Colonic mucosa (tissue), 4 donors: ENCODE data around the gene RNF215. TPM values are rescaled to one million over a fixed set of nuclear protein-coding genes. Genes with fewer than 3 reads are reported as not detected.

Experiments used
- DNase-seq: peaks from one replicate; pipeline ENCODE4 v3.0.0-alpha.2; 2020
- H3K27ac ChIP-seq: fragments of 200-600 bp; one replicate; pipeline ENCODE4 v1.8.0; 2021
- H3K27me3 ChIP-seq: fragments of 200-600 bp; one replicate; pipeline ENCODE4 v1.8.0; 2021
- H3K36me3 ChIP-seq: fragments of 200-600 bp; one replicate; pipeline ENCODE4 v1.8.0; 2021
- H3K4me1 ChIP-seq: fragments of 200-600 bp; one replicate; pipeline ENCODE4 v1.8.0; 2021; ENCODE audit warnings: mild to moderate bottlenecking
- H3K4me3 ChIP-seq: fragments of 200-600 bp; one replicate; pipeline ENCODE4 v1.8.0; 2021
- H3K9ac ChIP-seq, 2 donors: one replicate each; pipeline ENCODE4 v1.7.0; 2013; ENCODE audit warnings: control low read depth in 2 of 2, low read depth in 2 of 2, low read length in 2 of 2
- H3K9me3 ChIP-seq: fragments of 200-600 bp; one replicate; pipeline ENCODE4 v1.8.0; 2021
- intact Hi-C: fragments of 100-400 bp; cut with DNase I; formaldehyde crosslinking; loops from one replicate; pipeline ENCODE4 v1.14.1; 2022
- total RNA-seq, 2 donors: library from RNA; stranded (reverse); fragmentation: NEBNext Ultra II Directional in 1 of 2; extraction: Animal tissue kit (Norgen Biotek cat#: 25700) in 1 of 2; gene quantifications; one replicate each; pipeline ENCODE4 v1.2.1, GENCODE V29; 2021
- TF ChIP-seq, protein P1 (sequence below): fragments of 200-600 bp; IDR thresholded peaks from one replicate; pipeline ENCODE4 v1.8.0; 2022; ENCODE audit warnings: antibody characterized with exemption, mild to moderate bottlenecking
- donor health status: healthy.
- donor health status: DM: no; HTN: no; CAD: no.
- donor health status: DM: no; HTN: no; CAD: no.

RNF215 gene
- total RNA-seq, 2 donors from 2014 or later: 5.8 to 9.4 TPM

DNA sequence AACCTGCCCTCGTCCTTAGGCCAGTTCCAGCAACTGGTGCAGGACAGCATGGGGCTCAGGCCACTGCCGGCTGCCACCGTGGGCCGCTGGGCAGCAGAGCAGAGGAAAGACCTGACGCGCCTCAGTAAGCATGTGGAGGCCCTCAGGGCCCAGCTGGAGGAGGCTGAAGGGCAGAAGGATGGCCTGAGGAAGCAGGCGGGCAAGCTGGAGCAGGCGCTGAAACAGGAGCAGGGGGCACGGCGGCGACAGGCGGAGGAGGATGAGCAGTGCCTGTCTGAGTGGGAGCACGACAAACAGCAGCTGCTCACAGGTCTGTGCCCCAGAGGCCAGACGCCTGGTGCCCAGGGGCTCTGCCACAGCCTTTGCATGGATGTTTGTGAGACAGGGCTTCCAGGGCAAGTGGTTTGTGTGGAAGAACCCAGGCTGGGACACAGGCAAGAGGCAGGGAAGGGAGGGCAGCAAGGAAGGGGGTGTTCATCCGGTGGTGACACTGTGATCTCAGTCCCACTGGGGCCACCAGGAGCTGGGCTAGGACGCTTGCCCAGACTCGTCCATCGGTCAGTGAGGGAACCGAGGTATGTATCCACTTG, 16.5 kb downstream of the RNF215 start:
- Histone ChIP-seq H3K27ac (no peak overlapping the region), H3K9ac (no peak overlapping the region), H3K4me3 (no peak overlapping the region), H3K27me3 (no peaks in the 10 kb centered on the region), H3K9me3 (no peaks in the 10 kb centered on the region), H3K36me3 (no peaks in the 10 kb centered on the region), H3K4me1 (no peaks in the 10 kb centered on the region)
- TF ChIP-seq, protein P1, sequence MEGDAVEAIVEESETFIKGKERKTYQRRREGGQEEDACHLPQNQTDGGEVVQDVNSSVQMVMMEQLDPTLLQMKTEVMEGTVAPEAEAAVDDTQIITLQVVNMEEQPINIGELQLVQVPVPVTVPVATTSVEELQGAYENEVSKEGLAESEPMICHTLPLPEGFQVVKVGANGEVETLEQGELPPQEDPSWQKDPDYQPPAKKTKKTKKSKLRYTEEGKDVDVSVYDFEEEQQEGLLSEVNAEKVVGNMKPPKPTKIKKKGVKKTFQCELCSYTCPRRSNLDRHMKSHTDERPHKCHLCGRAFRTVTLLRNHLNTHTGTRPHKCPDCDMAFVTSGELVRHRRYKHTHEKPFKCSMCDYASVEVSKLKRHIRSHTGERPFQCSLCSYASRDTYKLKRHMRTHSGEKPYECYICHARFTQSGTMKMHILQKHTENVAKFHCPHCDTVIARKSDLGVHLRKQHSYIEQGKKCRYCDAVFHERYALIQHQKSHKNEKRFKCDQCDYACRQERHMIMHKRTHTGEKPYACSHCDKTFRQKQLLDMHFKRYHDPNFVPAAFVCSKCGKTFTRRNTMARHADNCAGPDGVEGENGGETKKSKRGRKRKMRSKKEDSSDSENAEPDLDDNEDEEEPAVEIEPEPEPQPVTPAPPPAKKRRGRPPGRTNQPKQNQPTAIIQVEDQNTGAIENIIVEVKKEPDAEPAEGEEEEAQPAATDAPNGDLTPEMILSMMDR: no peak
- DNase-seq: no peak
- intact Hi-C loops: no loop called here

DNA sequence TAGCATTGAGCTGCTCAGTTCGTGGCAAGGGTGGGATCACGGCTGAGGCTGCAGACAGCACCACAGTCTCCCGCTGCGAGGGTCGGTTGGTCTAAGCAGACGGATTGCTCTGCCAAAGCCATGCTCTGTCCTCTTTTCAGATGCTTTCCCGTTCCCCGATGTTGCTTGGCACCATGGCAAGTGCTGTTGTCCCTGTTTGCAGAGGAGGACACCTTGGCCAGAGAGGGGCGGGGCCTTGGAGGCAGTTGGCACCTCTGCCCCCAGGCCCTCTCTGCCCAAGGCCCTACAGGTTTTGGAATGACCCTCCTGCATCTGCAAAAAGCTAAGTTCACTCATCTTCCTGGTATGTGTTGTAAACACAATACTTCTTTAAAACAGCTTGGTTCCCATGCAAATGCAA, 18.8 kb downstream of the RNF215 start:
- Histone ChIP-seq H3K9me3 (no peaks in the 10 kb centered on the region), H3K27ac (no peak overlapping the region), H3K36me3 (no peaks in the 10 kb centered on the region), H3K9ac (no peak overlapping the region), H3K27me3 (no peaks in the 10 kb centered on the region), H3K4me1 (no peaks in the 10 kb centered on the region), H3K4me3 (no peak overlapping the region)
- no peak for DNase-seq
- TF ChIP-seq, protein P1: no peak
- intact Hi-C loops: no loop called here

DNA sequence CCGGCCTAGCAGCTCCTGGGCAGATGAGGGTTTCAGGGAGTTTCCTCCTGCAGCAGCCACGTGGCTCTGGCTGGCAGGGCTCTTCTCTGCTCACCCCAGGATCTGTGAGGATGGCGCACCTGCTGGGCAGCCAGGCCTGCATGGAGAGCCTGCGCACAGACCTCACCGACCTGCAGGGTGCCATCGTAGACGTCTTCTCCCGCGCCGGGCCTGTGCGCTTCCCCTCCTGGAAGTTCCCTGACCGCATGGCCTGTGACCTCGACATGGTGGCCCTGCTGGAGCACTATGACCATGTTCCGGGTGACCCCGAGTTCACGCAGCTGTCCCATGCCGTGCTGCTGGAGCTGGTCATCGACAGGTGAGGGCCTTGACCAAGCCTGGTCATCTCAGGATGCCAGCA, 21.3 kb downstream of the RNF215 start:
- Histone ChIP-seq H3K4me1 (no peaks in the 10 kb centered on the region), H3K9me3 (no peaks in the 10 kb centered on the region), H3K36me3 (no peaks in the 10 kb centered on the region), H3K4me3 (no peak overlapping the region), H3K27me3 (no peaks in the 10 kb centered on the region), H3K27ac (no peak overlapping the region), H3K9ac (no peak overlapping the region)
- TF ChIP-seq, protein P1: no peak
- intact Hi-C loops: no loop called here
- no peak for DNase-seq

DNA sequence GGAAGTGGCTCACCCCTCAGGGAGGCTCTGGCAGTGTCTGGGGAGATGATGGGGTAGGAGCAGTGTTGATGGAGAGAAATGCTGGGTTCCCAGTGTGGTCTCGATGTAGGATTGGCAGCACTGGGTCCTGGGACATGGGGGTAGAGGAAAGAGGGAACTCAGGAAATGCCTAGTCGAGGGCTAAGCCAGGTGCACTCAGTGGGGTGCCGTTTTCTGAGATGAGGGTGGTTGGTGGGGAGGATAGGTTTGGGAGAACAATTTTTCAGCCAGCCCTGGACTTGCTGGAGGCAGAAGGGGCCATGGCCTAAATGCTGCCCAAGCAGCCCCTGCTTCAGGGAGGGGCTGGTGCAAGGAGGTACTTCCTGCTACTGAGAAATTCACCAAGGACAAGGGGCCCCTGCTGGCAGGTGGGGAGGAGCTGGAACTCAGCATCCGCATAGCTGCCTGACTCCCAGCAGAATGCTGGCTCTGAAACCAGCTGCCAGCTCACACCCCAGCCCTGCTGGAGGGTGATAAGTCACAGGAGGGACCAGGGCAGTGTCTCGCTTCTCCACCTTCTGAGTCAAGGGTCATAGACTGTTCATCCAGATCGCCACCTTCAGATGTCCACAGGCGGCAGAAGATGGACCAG, 24.4 kb downstream of the RNF215 start:
- H3K4me1 ChIP-seq: no peaks in the 10 kb centered on the region
- intact Hi-C loops: no loop called here
- H3K27ac ChIP-seq: no peak overlapping the region
- no peak for DNase-seq
- H3K27me3 ChIP-seq: no peaks in the 10 kb centered on the region
- no peaks in the 10 kb centered on the region for H3K36me3 ChIP-seq
- H3K9ac ChIP-seq: no peak overlapping the region
- H3K4me3 ChIP-seq: no peak overlapping the region
- TF ChIP-seq, protein P1: no peak
- no peaks in the 10 kb centered on the region for H3K9me3 ChIP-seq

- Histone ChIP-seq H3K27me3 (no peaks in the 10 kb centered on the region), H3K27ac (no peak overlapping the region), H3K4me1 (no peaks in the 10 kb centered on the region), H3K9me3 (no peaks in the 10 kb centered on the region), H3K4me3 (no peak overlapping the region), H3K36me3 (no peaks in the 10 kb centered on the region), H3K9ac (no peak overlapping the region)
- TF ChIP-seq, protein P1: no peak
- no peak for DNase-seq
- intact Hi-C loops: no loop called here
These were observed 25.1 kb downstream of the RNF215 start for GRCh38 chr22:30361916-30362650.
